Neural cell (in vitro differentiated cells): Measurements from ENCODE around the gene CH25H.

Source experiments
- CTCF ChIP-seq: fragments of 450-650 bp; IDR thresholded peaks from 2 replicates; pipeline ENCODE4 v1.5.1; 2014; ENCODE audit warnings: antibody characterized with exemption, mild to moderate bottlenecking, moderate library complexity; ENCODE audit not compliant: poor library complexity, severe bottlenecking
- EP300 ChIP-seq: fragments of 450-650 bp; conservative IDR thresholded peaks from 2 replicates; pipeline ENCODE4 v1.6.1; 2014; ENCODE audit warnings: antibody characterized with exemption, mild to moderate bottlenecking, moderate library complexity; ENCODE audit not compliant: poor library complexity, severe bottlenecking
- EZH2 ChIP-seq: fragments of 200-600, 300-800 bp; shearing (Covaris generic), sonication (generic); IDR thresholded peaks from 2 replicates; pipeline ENCODE4 v1.6.1; 2014; ENCODE audit warnings: antibody characterized with exemption, low read length, borderline replicate concordance, mild to moderate bottlenecking; ENCODE audit not compliant: insufficient read depth, poor library complexity, severe bottlenecking
- MXI1 ChIP-seq: fragments of 450-650 bp; conservative IDR thresholded peaks from 2 replicates; pipeline ENCODE4 v1.6.1; 2014; ENCODE audit warnings: antibody characterized with exemption, mild to moderate bottlenecking; ENCODE audit not compliant: poor library complexity, severe bottlenecking
- POLR2AphosphoS5 ChIP-seq: IDR thresholded peaks from 2 replicates; pipeline ENCODE4 v1.6.1; 2012
- REST ChIP-seq: IDR thresholded peaks from 2 replicates; pipeline ENCODE4 v1.6.1; 2012; ENCODE audit warnings: borderline replicate concordance
- SMC3 ChIP-seq: fragments of 450-650 bp; conservative IDR thresholded peaks from 2 replicates; pipeline ENCODE4 v1.6.1; 2014; ENCODE audit warnings: antibody characterized with exemption, mild to moderate bottlenecking, moderate library complexity; ENCODE audit not compliant: poor library complexity
- TAF1 ChIP-seq: IDR thresholded peaks from 2 replicates; pipeline ENCODE4 v1.6.1; 2012; ENCODE audit warnings: low read depth

- no peak for TF ChIP-seq MXI1
- no peak for TF ChIP-seq EZH2
- peak; percentile 75 for TF ChIP-seq CTCF
- TF ChIP-seq POLR2AphosphoS5 = no peak
- no peak for TF ChIP-seq EP300
- no peak for TF ChIP-seq TAF1
- TF ChIP-seq REST = no peak
- peak; percentile 84 for TF ChIP-seq SMC3
These were observed 6.2 kb upstream of the CH25H start for GRCh38 chr10:89213191-89213808.
